ENCODE data around the gene MOV10L1.

DNA sequence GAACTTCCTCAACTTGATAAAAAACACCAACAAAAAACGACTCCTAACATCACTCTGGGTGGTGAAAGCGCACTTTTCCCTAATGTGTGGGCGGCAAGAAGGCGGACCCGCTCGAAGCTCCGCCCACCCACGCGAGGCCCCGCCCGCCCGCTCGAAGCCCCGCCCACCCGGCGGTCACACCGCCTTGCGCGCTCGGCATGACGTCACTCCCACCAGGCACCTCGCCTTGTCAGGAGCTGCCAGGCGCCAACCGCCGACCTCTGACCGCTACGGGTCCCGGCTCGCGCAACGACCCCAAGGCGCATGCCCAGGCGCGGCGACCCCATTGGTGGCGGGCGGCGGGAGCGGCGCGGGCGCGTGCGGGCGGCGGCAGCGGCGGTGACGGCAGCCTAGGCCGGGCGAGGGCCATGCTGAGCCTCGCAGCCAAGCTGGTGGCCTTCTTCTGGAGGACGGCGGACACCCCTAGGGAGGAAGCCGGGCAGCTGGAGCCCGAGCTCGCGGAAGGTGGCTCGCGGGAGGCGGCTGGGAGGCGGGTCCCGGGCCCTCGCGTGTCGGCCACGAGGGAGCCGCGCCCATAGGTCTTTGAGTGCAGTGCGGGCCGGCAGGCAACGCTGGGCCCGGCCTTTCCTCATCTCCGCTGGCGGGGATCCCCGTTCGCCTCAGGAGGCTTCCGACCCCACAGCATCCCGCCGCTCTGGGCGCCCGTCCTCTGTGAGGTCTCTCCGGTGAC is at the start of gene MOV10L1:
- no peak for TF ChIP-seq POLR2A (IDR thresholded peaks at IDR 0.05; ENCODE audit: low read depth)
- TF ChIP-seq, protein P1, sequence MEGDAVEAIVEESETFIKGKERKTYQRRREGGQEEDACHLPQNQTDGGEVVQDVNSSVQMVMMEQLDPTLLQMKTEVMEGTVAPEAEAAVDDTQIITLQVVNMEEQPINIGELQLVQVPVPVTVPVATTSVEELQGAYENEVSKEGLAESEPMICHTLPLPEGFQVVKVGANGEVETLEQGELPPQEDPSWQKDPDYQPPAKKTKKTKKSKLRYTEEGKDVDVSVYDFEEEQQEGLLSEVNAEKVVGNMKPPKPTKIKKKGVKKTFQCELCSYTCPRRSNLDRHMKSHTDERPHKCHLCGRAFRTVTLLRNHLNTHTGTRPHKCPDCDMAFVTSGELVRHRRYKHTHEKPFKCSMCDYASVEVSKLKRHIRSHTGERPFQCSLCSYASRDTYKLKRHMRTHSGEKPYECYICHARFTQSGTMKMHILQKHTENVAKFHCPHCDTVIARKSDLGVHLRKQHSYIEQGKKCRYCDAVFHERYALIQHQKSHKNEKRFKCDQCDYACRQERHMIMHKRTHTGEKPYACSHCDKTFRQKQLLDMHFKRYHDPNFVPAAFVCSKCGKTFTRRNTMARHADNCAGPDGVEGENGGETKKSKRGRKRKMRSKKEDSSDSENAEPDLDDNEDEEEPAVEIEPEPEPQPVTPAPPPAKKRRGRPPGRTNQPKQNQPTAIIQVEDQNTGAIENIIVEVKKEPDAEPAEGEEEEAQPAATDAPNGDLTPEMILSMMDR (IDR thresholded peaks at IDR 0.05) = no peak
- no peak for TF ChIP-seq POLR2AphosphoS5 (IDR thresholded peaks at IDR 0.05)
- no peak for TF ChIP-seq EP300 (IDR thresholded peaks at IDR 0.05)

Measured in esophagus muscularis mucosa (tissue), 4 donors.